GM19468 (cell line): ENCODE results near the gene VAMP8.
"Not testable (repeated sequence)": the region's sequence is repeated elsewhere in the genome, so short reads cannot be mapped to it uniquely, and the experiment has no call there.

ENCODE experiments used
- ATAC-seq: cut with Tn5 transposase; IDR thresholded peaks from one replicate; pipeline ENCODE4 v1.9.1; 2021; ENCODE audit warnings: mild to moderate bottlenecking, moderate library complexity, moderate number of reproducible peaks; ENCODE audit not compliant: unreplicated experiment; ENCODE audit errors: extremely low read depth

VAMP8 gene

GRCh38 chr2:85545780-85546240 is 31.6 kb upstream of the VAMP8 start:
- no peak for ATAC-seq

GRCh38 chr2:85547089-85547858 is 30.1 kb upstream of the VAMP8 start:
- ATAC-seq, result no peak

- no peak for ATAC-seq
Observed at GRCh38 chr2:85547859-85548607, 29.4 kb upstream of the VAMP8 start.

GRCh38 chr2:85548608-85548900 is 28.8 kb upstream of the VAMP8 start:
- ATAC-seq, result no peak

DNA sequence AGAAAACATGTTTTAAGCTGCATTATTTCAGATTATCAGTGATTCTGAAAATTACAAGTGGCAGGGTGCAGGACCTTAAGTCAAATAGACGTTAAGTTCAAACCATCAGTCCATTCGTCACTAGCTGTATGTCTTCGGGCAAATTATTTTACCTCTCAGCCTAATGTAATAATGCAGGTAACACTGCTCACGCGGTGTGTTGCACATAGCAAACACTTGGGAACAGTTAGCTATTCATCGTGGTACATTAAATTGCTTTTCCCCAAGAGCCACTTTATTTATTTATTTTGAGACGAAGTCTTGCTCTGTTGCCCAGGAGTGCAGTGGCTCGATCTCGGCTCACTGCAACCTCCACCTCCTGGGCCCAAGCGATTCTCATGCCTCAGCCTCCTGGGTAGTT is 28.3 kb upstream of the VAMP8 start:
- ATAC-seq, result no peak

- no peak for ATAC-seq
Observed at GRCh38 chr2:85549826-85550225, 27.6 kb upstream of the VAMP8 start.

- no peak for ATAC-seq
Observed at GRCh38 chr2:85550486-85550885, 26.9 kb upstream of the VAMP8 start.

- ATAC-seq, result peak; percentile 39
Observed at GRCh38 chr2:85551698-85552678, 25.4 kb upstream of the VAMP8 start.

GRCh38 chr2:85553184-85553583 is 24.2 kb upstream of the VAMP8 start:
- ATAC-seq, result no peak

DNA sequence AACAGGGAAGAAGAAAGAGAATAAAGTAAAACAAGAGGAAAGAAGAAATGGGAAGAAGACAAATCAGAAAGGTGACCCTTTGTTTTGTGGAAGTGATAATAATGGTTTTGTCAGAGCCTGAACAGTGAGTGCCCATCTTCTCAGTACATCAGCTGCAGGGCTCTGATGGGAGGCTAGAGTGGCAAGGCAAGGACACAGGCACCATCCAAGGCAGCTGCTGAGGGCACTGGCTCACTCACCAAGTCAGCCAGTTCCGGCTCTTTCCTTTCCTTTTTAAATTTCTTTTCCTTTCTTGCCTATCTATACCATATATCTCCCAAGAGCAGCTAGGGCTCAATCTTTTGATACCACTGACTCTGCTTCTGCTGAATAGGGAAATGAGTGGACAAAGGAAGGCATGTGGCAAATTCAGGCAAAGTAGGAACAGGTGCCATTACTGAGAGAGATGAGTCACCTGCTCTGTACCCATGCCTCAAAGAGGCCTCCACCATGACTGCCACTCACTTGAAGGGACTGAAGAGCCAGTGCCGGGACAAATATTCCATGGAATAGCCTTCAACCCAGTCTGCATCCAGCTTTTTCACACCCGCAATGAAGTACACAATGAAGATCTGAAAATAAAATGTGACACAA is 22.3 kb upstream of the VAMP8 start:
- no peak for ATAC-seq

DNA sequence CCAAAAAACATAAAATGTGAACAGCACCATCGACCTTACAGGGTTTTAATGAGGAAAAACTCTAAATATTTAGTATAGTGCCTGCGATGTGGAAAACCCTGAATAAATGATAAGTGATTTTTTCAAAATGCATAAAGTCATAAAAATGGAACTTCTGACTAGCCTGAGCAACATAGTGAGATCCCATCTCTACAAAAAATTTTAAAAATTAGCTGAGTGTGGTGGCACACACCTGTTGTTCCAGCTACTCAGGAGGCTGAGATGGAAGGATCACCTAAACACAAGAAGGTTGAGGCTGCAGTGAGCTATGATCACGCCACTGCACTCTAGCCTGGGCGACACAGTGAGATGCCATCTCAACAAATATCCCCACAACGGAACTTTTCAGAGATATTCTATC is 20.3 kb upstream of the VAMP8 start:
- ATAC-seq, result no peak

- no peak for ATAC-seq
Observed at GRCh38 chr2:85558160-85558559, 19.2 kb upstream of the VAMP8 start.

GRCh38 chr2:85560403-85560726 is 17.0 kb upstream of the VAMP8 start:
- ATAC-seq, result not testable (repeated sequence)

DNA sequence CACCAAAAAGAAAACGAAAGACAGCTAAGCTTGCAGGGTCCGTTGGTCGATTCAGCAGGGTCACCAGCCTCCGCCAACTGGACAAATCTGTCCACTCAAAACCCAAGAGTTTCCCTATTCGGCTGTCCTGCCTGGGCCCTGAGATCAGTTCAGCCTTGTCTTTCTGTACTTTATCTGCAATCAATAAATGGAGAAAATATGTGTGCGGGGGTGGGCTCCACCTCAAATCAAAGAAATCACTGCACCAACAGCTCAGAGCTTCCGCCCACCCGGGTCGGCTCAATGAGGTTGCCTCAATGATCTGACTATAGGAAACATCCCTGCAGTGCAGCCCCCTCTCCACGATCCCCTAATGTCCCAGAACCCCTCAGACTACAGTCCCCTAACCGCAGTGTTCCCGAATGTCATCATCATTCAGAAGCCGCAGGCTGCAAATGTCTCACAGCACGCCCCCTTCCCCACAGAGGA is 16.5 kb upstream of the VAMP8 start:
- no peak for ATAC-seq

DNA sequence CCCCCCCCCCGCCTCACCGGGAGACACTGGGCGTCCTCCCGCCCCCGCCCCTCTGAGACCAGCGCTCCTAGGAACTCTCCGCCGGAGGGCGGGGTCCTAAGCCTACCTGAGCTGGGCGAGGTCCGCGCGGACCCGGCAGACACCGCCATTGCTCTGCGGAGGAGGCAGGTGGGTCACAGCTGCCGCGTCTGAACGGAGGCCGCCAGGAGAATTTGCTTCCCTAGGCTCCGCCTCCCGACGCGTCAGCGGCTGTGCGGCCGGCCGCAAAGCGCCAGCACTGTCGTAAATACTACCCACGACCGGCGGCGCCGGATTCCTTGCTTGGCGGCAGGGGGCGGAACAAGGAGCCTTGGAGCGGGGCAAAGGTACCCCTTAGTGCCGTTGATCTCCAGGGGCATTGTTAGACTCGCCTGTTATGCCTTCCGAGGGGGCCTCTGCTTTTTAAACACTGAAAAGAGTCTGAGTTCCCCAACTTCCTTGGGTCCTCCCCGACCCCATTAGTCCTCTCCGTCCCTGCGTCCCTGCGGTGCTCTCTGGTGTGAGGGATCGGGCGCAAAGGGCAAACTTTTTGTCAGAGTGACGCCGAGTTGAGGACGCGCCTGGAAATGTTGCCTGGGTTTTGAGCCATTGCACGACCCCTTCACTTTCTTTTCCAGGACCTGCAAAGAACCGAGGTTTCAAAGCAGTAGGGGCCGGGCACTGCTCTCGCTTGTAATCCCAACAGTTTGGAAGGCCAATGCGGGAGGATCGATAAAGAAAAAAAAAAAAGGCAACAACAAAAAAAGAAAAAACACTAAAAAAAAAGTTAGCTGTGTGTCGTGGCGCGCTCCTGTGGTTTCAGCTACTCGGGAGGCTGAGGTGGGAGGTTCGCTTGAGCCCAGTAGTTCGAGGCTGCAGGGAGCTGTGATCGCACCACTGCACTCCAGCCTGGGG is 15.8 kb upstream of the VAMP8 start, which contains the start of gene GGCX:
GGCX (minus strand) TSS at position 214 of the 933 bp plus-strand sequence; CDS start at position 149, 65 bp downstream.
- ATAC-seq, result peak; percentile 56

- no peak for ATAC-seq
Observed at GRCh38 chr2:85564144-85564563, 13.2 kb upstream of the VAMP8 start.

DNA sequence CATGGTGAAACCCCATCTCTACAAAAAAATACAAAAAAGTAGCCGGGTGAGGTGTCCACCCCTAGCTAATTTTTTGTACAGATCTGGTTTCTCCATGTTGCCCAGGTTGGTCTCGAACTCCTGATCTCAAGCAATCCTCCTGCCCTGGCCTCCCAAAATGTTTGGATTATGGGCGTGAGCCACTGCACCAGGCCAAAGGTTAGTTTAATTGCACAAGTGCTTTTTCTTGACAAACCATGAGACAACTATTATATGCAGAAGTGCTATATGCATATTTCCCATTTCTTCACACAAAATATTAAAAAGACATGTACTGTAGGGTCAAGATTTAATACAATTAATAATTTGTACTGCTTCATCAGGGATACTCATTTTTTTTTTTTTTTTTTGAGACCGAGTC is 11.1 kb upstream of the VAMP8 start:
- no peak for ATAC-seq

- no peak for ATAC-seq
Observed at GRCh38 chr2:85575739-85576138, 1.6 kb upstream of the VAMP8 start.

- no peak for ATAC-seq
Observed at GRCh38 chr2:85577063-85577385, 362 bp upstream of the VAMP8 start.
